Stomach smooth muscle (tissue), 2 donors: ENCODE data around the gene C1R.

Experiments
- H3K27ac ChIP-seq: one replicate; pipeline ENCODE4 v1.7.0; 2013; ENCODE audit warnings: mild to moderate bottlenecking, low read length, inconsistent platforms
- H3K27me3 ChIP-seq, 2 donors: one replicate each; pipeline ENCODE4 v1.7.0; 2013; ENCODE audit warnings: low read length in 2 of 2; ENCODE audit not compliant: insufficient read depth in 2 of 2, control insufficient read depth in 1 of 2
- H3K36me3 ChIP-seq, 2 donors: one replicate each; pipeline ENCODE4 v1.7.0; 2013; ENCODE audit warnings: low read length in 2 of 2; ENCODE audit not compliant: control insufficient read depth in 2 of 2, insufficient read depth in 2 of 2
- H3K4me1 ChIP-seq: one replicate; pipeline ENCODE4 v1.7.0; 2013; ENCODE audit warnings: low read length; ENCODE audit not compliant: control insufficient read depth, insufficient read depth
- H3K4me3 ChIP-seq, 2 donors: one replicate each; pipeline ENCODE4 v1.7.0; 2013; ENCODE audit warnings: low read length in 2 of 2
- H3K9ac ChIP-seq, 2 donors: one replicate each; pipeline ENCODE4 v1.7.0; 2013; ENCODE audit warnings: low read length in 2 of 2, mild to moderate bottlenecking in 1 of 2
- H3K9me3 ChIP-seq, 2 donors: one replicate each; pipeline ENCODE4 v1.7.0; 2013; ENCODE audit warnings: low read length in 2 of 2; ENCODE audit not compliant: control insufficient read depth in 2 of 2
- donor health status: healthy.
- donor health status: Pancreatic carcinoma.

C1R gene

DNA sequence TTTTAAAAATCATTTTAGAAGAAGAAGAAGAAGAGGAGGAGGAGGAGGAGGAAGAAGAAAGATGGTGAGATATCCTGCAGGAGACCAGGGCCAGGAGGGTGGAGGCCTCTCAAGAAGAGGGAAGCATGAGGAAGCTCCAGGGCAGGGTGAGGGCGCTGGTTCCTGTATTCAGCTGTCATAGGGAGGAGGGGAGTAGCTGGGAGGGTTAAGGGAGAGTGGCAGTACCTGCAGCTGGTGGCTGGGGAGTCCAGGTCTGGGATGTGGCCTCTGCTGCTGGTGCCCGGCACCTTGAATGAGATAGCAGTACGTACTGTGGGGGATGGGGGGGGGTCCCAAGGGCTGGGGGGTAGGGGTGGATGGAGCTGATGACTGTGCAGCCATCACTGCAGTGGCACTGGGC, 26.6 kb upstream of the C1R start:
- Histone ChIP-seq H3K4me1 (peaks cover 6% of the 10 kb centered on the region), H3K4me3 (no peak overlapping the region), H3K27me3 (no peaks in the 10 kb centered on the region), H3K36me3 (peaks cover 0 to 14% of the 10 kb centered on the region in 2 donors), H3K27ac (no peak overlapping the region), H3K9ac (no peak overlapping the region), H3K9me3 (no peaks in the 10 kb centered on the region)

DNA sequence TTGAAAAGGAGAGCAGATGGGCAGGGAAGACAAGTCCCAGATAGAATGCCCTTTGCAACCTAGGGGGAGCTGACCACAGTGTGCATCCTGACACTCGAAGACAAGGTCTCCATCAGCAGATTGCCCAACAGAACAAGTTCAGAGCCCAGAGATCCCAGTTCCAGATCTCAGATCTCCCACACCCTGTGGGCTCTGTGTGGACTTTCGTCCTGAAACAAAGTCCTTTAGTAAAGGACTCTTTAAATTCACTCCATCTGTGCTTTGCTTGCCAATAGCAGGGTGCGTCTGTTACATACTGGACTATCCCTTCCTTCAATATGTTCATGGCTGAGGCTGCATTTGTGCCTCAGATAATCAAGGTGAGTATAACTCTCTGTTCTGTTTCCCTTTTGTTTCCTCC, 25.4 kb upstream of the C1R start:
- Histone ChIP-seq H3K9ac (no peak overlapping the region), H3K27me3 (no peaks in the 10 kb centered on the region), H3K4me3 (no peak overlapping the region), H3K4me1 (peaks cover 4% of the 10 kb centered on the region), H3K27ac (no peak overlapping the region), H3K9me3 (no peaks in the 10 kb centered on the region), H3K36me3 (peaks cover 0 to 14% of the 10 kb centered on the region in 2 donors)

DNA sequence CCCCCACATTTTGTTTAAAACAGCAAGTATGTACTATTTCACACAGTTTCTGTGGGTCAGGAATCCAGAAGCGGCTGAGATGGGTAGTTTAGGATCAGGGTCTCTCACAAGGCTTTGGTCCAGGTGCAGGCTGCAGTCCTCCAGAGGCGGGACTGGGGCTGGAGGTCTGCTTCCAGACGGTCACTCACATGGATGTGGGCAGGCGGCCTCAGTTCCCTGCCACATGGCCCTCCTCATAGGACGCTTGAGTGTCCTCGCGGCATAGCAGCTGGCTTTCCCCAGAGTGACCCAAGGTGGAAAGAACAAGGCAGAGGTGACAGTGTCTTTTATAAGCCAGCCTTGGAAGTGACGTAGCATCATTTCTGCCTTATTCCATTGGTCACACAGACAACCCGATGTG, 24.7 kb upstream of the C1R start:
- Histone ChIP-seq H3K27ac (no peak overlapping the region), H3K4me1 (peaks cover 4% of the 10 kb centered on the region), H3K9me3 (no peaks in the 10 kb centered on the region), H3K36me3 (peaks cover 0 to 14% of the 10 kb centered on the region in 2 donors), H3K4me3 (no peak overlapping the region), H3K27me3 (no peaks in the 10 kb centered on the region), H3K9ac (no peak overlapping the region)

DNA sequence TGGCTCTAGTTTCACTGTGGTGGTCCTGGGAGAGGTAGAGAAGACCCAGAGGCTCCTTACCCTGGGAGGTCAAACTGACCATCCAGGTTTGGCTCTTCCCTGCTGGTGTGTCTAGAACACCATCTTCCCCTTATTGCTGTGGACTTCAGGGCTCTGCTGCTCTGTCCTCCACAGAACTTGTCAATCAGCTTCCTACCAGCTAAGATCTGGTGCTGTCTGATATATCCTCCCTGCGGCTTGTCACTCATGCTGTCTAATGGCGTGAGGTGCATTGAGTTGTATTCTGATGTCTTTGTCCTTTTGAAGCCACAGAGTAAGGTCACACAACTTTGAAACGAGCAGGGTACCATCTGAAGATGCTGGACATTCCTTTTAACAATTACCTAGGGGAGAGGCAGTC, 24.0 kb upstream of the C1R start:
- Histone ChIP-seq H3K27me3 (no peaks in the 10 kb centered on the region), H3K27ac (no peak overlapping the region), H3K9me3 (no peaks in the 10 kb centered on the region), H3K36me3 (peaks cover 0 to 14% of the 10 kb centered on the region in 2 donors), H3K4me3 (no peak overlapping the region), H3K9ac (no peak overlapping the region), H3K4me1 (peaks cover 4% of the 10 kb centered on the region)

DNA sequence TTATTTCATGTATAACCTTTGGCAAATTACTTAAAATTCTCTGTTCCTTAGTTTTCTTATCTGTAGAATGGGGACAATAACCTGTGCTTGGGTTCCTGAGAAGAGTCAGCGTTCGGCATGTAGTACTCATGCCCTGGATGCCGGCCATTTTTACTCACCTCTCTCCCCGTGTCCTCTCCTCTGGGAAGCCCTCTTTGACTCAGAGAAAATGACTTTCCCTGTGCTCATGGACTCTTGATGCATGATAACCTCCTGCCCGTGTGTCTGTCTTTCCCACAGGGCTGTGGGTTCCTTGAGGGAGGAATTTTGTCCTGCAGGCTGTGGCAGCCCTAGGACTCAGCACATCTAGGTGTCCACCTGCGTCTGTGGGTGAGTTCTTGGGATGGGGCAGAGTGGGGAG, 22.6 kb upstream of the C1R start:
- peaks cover 4% of the 10 kb centered on the region for H3K4me1 ChIP-seq
- H3K36me3 ChIP-seq, result peaks cover 0 to 14% of the 10 kb centered on the region in 2 donors
- no peak overlapping the region for H3K9ac ChIP-seq

DNA sequence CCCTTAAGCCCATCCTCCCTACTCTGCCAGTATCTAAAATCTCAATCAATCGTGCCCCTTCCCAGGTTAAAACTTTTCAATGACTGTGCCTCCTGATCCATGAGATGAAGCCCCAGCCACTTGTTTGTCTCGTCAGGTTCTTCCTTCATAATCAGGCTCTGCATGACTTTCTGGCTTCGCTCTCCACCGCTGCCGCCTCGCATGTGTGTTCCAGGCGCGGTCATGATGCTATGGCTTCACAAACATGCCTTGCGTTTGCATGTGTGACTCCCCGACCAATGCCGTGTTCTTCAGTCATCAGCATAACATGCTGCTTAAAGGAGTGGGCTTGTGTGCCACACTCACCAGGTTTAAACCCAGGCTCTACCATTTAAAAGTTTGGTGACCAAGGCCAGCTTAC, 21.8 kb upstream of the C1R start:
- Histone ChIP-seq H3K27ac (no peak overlapping the region), H3K9me3 (no peaks in the 10 kb centered on the region), H3K4me1 (peaks cover 11% of the 10 kb centered on the region), H3K36me3 (peaks cover 0 to 14% of the 10 kb centered on the region in 2 donors), H3K27me3 (no peaks in the 10 kb centered on the region), H3K9ac (no peak overlapping the region), H3K4me3 (no peak overlapping the region)

More for the DNA sequence above, 22.6 kb upstream of the C1R start:
- Histone ChIP-seq H3K27me3 (no peaks in the 10 kb centered on the region), H3K9me3 (no peaks in the 10 kb centered on the region), H3K4me3 (no peak overlapping the region), H3K27ac (no peak overlapping the region)

DNA sequence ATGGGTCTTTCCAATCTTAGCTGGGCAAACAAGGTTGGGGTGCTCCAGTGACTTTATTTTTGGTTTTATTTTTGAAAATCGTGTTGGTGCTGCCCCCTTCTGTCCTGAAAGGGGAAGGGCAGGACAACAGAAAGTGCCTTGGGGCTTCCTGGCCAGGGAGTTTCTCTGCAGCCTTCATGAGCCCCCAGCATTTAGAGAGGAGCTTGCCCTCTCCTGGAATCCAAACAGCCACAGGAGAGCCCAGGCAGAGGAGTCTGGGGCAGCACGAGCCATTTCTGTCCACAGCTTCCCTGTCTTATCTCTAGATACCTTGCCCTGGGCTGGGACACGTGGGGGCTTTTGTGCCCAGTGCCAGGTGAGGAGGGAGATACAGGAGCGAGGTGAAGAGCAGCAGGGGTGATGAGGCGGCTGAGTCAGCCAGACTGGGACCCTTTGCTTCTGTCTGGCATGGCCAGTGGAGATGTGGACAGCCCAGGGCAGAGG, 21.2 kb upstream of the C1R start:
- H3K9me3 ChIP-seq, result no peaks in the 10 kb centered on the region

DNA sequence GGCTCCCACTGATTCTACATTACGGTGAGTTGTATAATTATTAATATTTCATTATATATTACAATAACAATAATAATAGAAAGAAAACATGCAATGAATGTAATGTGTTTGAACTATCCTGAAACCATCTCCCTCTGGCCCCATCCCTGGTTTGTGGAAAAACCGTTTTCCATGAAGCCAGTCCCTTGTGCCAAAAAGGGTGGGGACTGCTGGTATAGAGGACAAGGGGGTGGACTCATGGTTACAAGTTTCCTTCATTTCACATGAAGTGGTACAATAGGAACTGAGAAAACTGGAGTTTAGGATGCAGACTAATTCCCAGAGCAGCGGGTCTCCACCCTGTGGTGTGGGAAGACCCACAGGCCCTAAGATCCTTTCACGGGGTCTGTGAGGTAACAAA, 19.8 kb upstream of the C1R start:
- Histone ChIP-seq H3K27me3 (no peaks in the 10 kb centered on the region), H3K4me3 (no peak overlapping the region), H3K9ac (no peak overlapping the region), H3K36me3 (peaks cover 0 to 12% of the 10 kb centered on the region in 2 donors), H3K4me1 (peaks cover 22% of the 10 kb centered on the region), H3K9me3 (no peaks in the 10 kb centered on the region), H3K27ac (no peak overlapping the region)

More for the DNA sequence above, 21.2 kb upstream of the C1R start:
- peaks cover 14% of the 10 kb centered on the region for H3K4me1 ChIP-seq
- no peak overlapping the region for H3K9ac ChIP-seq
- peaks cover 0 to 13% of the 10 kb centered on the region in 2 donors for H3K36me3 ChIP-seq
- H3K4me3 ChIP-seq, result no peak overlapping the region
- H3K27ac ChIP-seq, result no peak overlapping the region
- no peaks in the 10 kb centered on the region for H3K27me3 ChIP-seq

DNA sequence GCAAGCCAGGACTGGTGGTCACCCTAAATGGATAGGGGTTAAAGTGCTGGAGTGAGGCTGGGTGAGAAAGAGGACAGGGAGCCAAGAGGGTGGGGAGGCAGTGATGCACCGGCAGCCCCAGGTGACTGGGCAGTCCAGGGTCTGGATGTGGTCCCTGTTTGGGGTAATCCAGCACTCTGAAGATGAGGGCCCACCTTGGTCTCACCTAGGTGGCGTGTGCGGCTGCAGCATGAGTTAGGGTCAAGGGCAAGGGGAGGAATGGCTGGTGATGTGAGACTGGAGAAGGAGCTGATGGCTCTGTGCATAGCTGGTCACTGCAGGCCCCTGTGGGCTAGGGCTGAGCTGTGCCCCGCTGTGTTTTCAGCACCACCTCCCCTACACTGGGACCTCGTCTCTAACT, 18.4 kb upstream of the C1R start:
- Histone ChIP-seq H3K4me1 (peaks cover 22% of the 10 kb centered on the region), H3K9ac (no peak overlapping the region), H3K36me3 (peaks cover 0 to 5% of the 10 kb centered on the region in 2 donors), H3K4me3 (no peak overlapping the region), H3K9me3 (no peaks in the 10 kb centered on the region), H3K27ac (no peak overlapping the region), H3K27me3 (no peaks in the 10 kb centered on the region)

DNA sequence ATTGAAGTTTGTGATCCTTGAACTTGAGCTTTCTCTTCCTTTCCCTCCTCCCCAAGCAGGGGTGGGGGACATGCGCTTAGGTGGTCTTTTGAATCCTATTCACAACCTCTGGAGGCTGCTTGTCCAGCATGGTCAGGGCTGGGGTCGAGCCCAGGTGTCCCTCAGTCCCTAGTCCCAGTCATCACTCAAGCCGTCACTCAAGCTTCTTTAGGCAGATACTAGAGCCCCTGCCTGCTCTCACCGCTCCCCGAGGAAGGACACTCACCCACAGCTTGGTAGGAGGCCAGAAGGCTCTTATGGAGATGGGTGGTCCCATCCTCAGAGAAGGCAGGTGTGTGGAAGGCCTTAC, 17.3 kb upstream of the C1R start:
- Histone ChIP-seq H3K4me3 (peak overlapping the region in 1 of 2 donors; percentile 89), H3K9me3 (no peaks in the 10 kb centered on the region), H3K36me3 (no peaks in the 10 kb centered on the region), H3K27me3 (no peaks in the 10 kb centered on the region), H3K27ac (peak overlapping the region; percentile 94), H3K9ac (peak overlapping the region; percentile 75 to 93), H3K4me1 (peaks cover 22% of the 10 kb centered on the region)

DNA sequence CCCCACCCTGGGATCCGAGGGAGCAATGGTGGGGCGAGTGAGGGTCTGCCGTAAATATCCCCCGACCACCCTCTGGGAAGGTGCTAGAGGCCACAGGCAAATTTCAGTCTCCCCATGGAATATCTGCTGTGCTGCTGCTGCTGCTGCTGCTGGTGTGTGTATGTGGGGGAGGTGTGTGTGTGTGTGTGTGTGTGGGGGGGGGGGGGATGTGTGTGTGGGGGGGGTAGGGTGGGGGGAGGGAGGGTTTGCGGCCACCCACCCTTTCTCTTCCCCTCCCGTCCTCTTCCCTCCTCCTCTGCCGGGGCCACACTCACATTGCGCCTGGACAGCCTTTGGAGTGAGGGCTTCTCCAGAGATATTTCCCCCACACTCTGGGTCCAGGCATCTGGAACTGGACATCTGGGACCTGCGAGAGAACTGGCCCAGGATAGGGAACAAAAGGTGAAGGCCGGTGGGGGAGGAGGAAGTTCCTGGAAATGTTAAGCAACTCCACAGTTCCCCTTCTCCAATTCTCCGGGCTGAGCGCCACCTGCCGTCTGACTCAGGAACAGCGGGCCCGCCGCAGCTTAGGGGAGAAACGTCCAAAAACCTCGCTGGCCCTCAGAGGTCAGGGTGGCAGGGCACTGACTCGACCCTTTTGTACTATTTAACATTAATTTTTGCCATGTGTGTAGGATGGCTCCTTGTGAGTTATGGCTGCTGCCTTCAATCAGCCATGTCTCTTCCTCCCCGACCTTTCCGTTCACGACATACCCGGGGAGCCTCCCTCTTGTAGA, 16.7 kb upstream of the C1R start, which contains the start of gene C1RL:
C1RL (minus strand) TSS at position 419 of the 776 bp plus-strand sequence; CDS start at position 385, 34 bp downstream.
- H3K36me3 ChIP-seq, result peaks cover 0 to 3% of the 10 kb centered on the region in 2 donors
- H3K4me1 ChIP-seq, result peaks cover 22% of the 10 kb centered on the region
- peak within 1 kb of the TSS; percentile 93 for H3K9ac ChIP-seq
- no peaks in the 10 kb centered on the region for H3K27me3 ChIP-seq
- H3K4me3 ChIP-seq, result peak within 1 kb of the TSS; percentile 89 to 93
- peak within 1 kb of the TSS; percentile 94 for H3K27ac ChIP-seq
- no peaks in the 10 kb centered on the region for H3K9me3 ChIP-seq
